Measurements from ENCODE around the gene TPK1.
"Not testable (repeated sequence)": the region's sequence is repeated elsewhere in the genome, so short reads cannot be mapped to it uniquely, and the experiment has no call there.

The TPK1 gene

GRCh38 chr7:144438759-144439158 is 397.1 kb downstream of the TPK1 start:
- no peak overlapping the region for H3K4me3 ChIP-seq
- TF ChIP-seq POLR2AphosphoS5 (IDR thresholded peaks at IDR 0.05; ENCODE audit: borderline replicate concordance, low read depth, low read length) (no peak), FOXP2 (optimal IDR thresholded peaks at IDR 0.05; ENCODE audit: control extremely low read depth, extremely low read length, insufficient read depth) (no peak), EZH2 (IDR thresholded peaks at IDR 0.05) (no peak)
- H3K9ac ChIP-seq (ENCODE audit: insufficient read length) = no peak overlapping the region
- no peaks in the 10 kb centered on the region for H3K36me3 ChIP-seq (ENCODE audit: insufficient read depth, low read length)
- no peak for DNase-seq (ENCODE audit: low read depth, low spot score)
- H3K9me3 ChIP-seq (ENCODE audit: low read depth, low read length) = no peaks in the 10 kb centered on the region
- no peak overlapping the region for H3K27ac ChIP-seq

GRCh38 chr7:144437370-144438191 is 398.3 kb downstream of the TPK1 start:
- Histone ChIP-seq H3K9me3 (ENCODE audit: low read depth, low read length) (no peaks in the 10 kb centered on the region), H3K36me3 (ENCODE audit: insufficient read depth, low read length) (no peaks in the 10 kb centered on the region), H3K9ac (ENCODE audit: insufficient read length) (no peak overlapping the region), H3K27ac (no peak overlapping the region), H3K4me3 (no peak overlapping the region)
- DNase-seq (ENCODE audit: low read depth, low spot score) = peak; percentile 66
- no peak for TF ChIP-seq POLR2AphosphoS5 (IDR thresholded peaks at IDR 0.05; ENCODE audit: borderline replicate concordance, low read depth, low read length)
- TF ChIP-seq EZH2 (IDR thresholded peaks at IDR 0.05) = no peak
- no peak for TF ChIP-seq FOXP2 (optimal IDR thresholded peaks at IDR 0.05; ENCODE audit: control extremely low read depth, extremely low read length, insufficient read depth)

- no peaks in the 10 kb centered on the region for H3K9me3 ChIP-seq (ENCODE audit: low read depth, low read length)
- no peak for DNase-seq (ENCODE audit: low read depth, low spot score)
- no peak overlapping the region for H3K9ac ChIP-seq (ENCODE audit: insufficient read length)
- H3K36me3 ChIP-seq (ENCODE audit: insufficient read depth, low read length) = no peaks in the 10 kb centered on the region
- H3K4me3 ChIP-seq = no peak overlapping the region
- TF ChIP-seq FOXP2 (optimal IDR thresholded peaks at IDR 0.05; ENCODE audit: control extremely low read depth, extremely low read length, insufficient read depth) = no peak
- TF ChIP-seq EZH2 (IDR thresholded peaks at IDR 0.05) = no peak
- no peak for TF ChIP-seq POLR2AphosphoS5 (IDR thresholded peaks at IDR 0.05; ENCODE audit: borderline replicate concordance, low read depth, low read length)
- no peak overlapping the region for H3K27ac ChIP-seq
Measured at GRCh38 chr7:144436500-144436899, 399.4 kb downstream of the TPK1 start.

- Histone ChIP-seq H3K9ac (ENCODE audit: insufficient read length) (no peak overlapping the region), H3K27ac (no peak overlapping the region), H3K9me3 (ENCODE audit: low read depth, low read length) (no peaks in the 10 kb centered on the region), H3K36me3 (ENCODE audit: insufficient read depth, low read length) (no peaks in the 10 kb centered on the region), H3K4me3 (no peak overlapping the region)
- TF ChIP-seq EZH2 (IDR thresholded peaks at IDR 0.05) = no peak
- no peak for TF ChIP-seq FOXP2 (optimal IDR thresholded peaks at IDR 0.05; ENCODE audit: control extremely low read depth, extremely low read length, insufficient read depth)
- TF ChIP-seq POLR2AphosphoS5 (IDR thresholded peaks at IDR 0.05; ENCODE audit: borderline replicate concordance, low read depth, low read length) = no peak
- DNase-seq (ENCODE audit: low read depth, low spot score) = no peak
Measured at GRCh38 chr7:144428431-144428830, 407.4 kb downstream of the TPK1 start.

GRCh38 chr7:144427539-144427938 is 408.3 kb downstream of the TPK1 start:
- H3K27ac ChIP-seq; DNase-seq (ENCODE audit: low read depth, low spot score); H3K9ac ChIP-seq (ENCODE audit: insufficient read length); H3K4me3 ChIP-seq; H3K9me3 ChIP-seq (ENCODE audit: low read depth, low read length); H3K36me3 ChIP-seq (ENCODE audit: insufficient read depth, low read length): not testable (repeated sequence)

GRCh38 chr7:144418931-144419330 is 416.9 kb downstream of the TPK1 start:
- H3K9me3 ChIP-seq (ENCODE audit: low read depth, low read length); H3K4me3 ChIP-seq; H3K9ac ChIP-seq (ENCODE audit: insufficient read length): not testable (repeated sequence)

GRCh38 chr7:144416341-144416740 is 419.5 kb downstream of the TPK1 start:
- Histone ChIP-seq H3K36me3 (ENCODE audit: insufficient read depth, low read length) (no peaks in the 10 kb centered on the region), H3K9ac (ENCODE audit: insufficient read length) (no peak overlapping the region), H3K4me3 (no peak overlapping the region), H3K27ac (no peak overlapping the region), H3K9me3 (ENCODE audit: low read depth, low read length) (no peaks in the 10 kb centered on the region)
- TF ChIP-seq POLR2AphosphoS5 (IDR thresholded peaks at IDR 0.05; ENCODE audit: borderline replicate concordance, low read depth, low read length) (no peak), EZH2 (IDR thresholded peaks at IDR 0.05) (no peak), FOXP2 (optimal IDR thresholded peaks at IDR 0.05; ENCODE audit: control extremely low read depth, extremely low read length, insufficient read depth) (no peak)
- DNase-seq (ENCODE audit: low read depth, low spot score) = no peak

More at GRCh38 chr7:144418931-144419330, 416.9 kb downstream of the TPK1 start:
- not testable (repeated sequence) for H3K36me3 ChIP-seq (ENCODE audit: insufficient read depth, low read length); H3K27ac ChIP-seq; DNase-seq (ENCODE audit: low read depth, low spot score)

GRCh38 chr7:144415858-144416257 is 420.0 kb downstream of the TPK1 start:
- TF ChIP-seq EZH2 (IDR thresholded peaks at IDR 0.05) = no peak
- no peak for TF ChIP-seq POLR2AphosphoS5 (IDR thresholded peaks at IDR 0.05; ENCODE audit: borderline replicate concordance, low read depth, low read length)
- TF ChIP-seq FOXP2 (optimal IDR thresholded peaks at IDR 0.05; ENCODE audit: control extremely low read depth, extremely low read length, insufficient read depth) = no peak

GRCh38 chr7:144414815-144415214 is 421.0 kb downstream of the TPK1 start:
- TF ChIP-seq FOXP2 (optimal IDR thresholded peaks at IDR 0.05; ENCODE audit: control extremely low read depth, extremely low read length, insufficient read depth) (no peak), EZH2 (IDR thresholded peaks at IDR 0.05) (no peak), POLR2AphosphoS5 (IDR thresholded peaks at IDR 0.05; ENCODE audit: borderline replicate concordance, low read depth, low read length) (no peak)
- H3K27ac ChIP-seq = no peak overlapping the region
- no peaks in the 10 kb centered on the region for H3K36me3 ChIP-seq (ENCODE audit: insufficient read depth, low read length)
- no peaks in the 10 kb centered on the region for H3K9me3 ChIP-seq (ENCODE audit: low read depth, low read length)
- no peak overlapping the region for H3K4me3 ChIP-seq
- no peak overlapping the region for H3K9ac ChIP-seq (ENCODE audit: insufficient read length)
- no peak for DNase-seq (ENCODE audit: low read depth, low spot score)

More at GRCh38 chr7:144415858-144416257, 420.0 kb downstream of the TPK1 start:
- no peak for DNase-seq (ENCODE audit: low read depth, low spot score)
- no peak overlapping the region for H3K4me3 ChIP-seq
- no peak overlapping the region for H3K9ac ChIP-seq (ENCODE audit: insufficient read length)
- no peaks in the 10 kb centered on the region for H3K36me3 ChIP-seq (ENCODE audit: insufficient read depth, low read length)
- no peak overlapping the region for H3K27ac ChIP-seq
- no peaks in the 10 kb centered on the region for H3K9me3 ChIP-seq (ENCODE audit: low read depth, low read length)
